Smooth muscle cell (in vitro differentiated cells): ENCODE results near the gene CITED2. TPM values are rescaled to one million over a fixed set of nuclear protein-coding genes. Genes with fewer than 3 reads are reported as not detected.

Experiments
- DNase-seq: peaks from one replicate; lab custom pipeline; 2025; ENCODE audit not compliant: unreplicated experiment; lab: John Stamatoyannopoulos, UW
- H2AFZ ChIP-seq: fragments of 200-600 bp; sonication (generic); 2 replicates; pipeline ENCODE4 v1.6.0; 2016; ENCODE audit warnings: antibody characterized with exemption, low read depth, mild to moderate bottlenecking
- H3F3A ChIP-seq: fragments of 200-600 bp; sonication (generic); 2 replicates; pipeline ENCODE4 v1.6.0; 2017; ENCODE audit warnings: antibody characterized with exemption, low read depth
- H3K27ac ChIP-seq: fragments of 200-600 bp; sonication (generic); 2 replicates; pipeline ENCODE4 v1.5.1; 2016; ENCODE audit warnings: low read depth, mild to moderate bottlenecking
- H3K27me3 ChIP-seq: fragments of 200-600 bp; sonication (generic); 2 replicates; pipeline ENCODE4 v1.6.1; 2016; ENCODE audit warnings: low read depth, mild to moderate bottlenecking
- H3K36me3 ChIP-seq: fragments of 200-600 bp; sonication (generic); 2 replicates; pipeline ENCODE4 v1.5.1; 2016; ENCODE audit warnings: low read depth
- H3K4me1 ChIP-seq: fragments of 200-600 bp; sonication (generic); 2 replicates; pipeline ENCODE4 v1.5.1; 2016; ENCODE audit warnings: low read depth
- H3K4me2 ChIP-seq: fragments of 200-600 bp; sonication (generic); 2 replicates; pipeline ENCODE4 v1.6.0; 2016; ENCODE audit warnings: mild to moderate bottlenecking
- H3K4me3 ChIP-seq: fragments of 200-600 bp; sonication (generic); 2 replicates; pipeline ENCODE4 v1.5.1; 2016; ENCODE audit warnings: mild to moderate bottlenecking
- H3K79me2 ChIP-seq: fragments of 200-600 bp; sonication (generic); 2 replicates; pipeline ENCODE4 v1.6.0; 2016; ENCODE audit warnings: low read depth, mild to moderate bottlenecking
- H3K9ac ChIP-seq: fragments of 200-600 bp; sonication (generic); 2 replicates; pipeline ENCODE4 v1.6.0; 2016; ENCODE audit warnings: low read depth
- H3K9me3 ChIP-seq: fragments of 200-600 bp; sonication (generic); replicated peaks from 2 replicates; pipeline ENCODE4 v1.5.1; 2016; ENCODE audit warnings: low read depth
- H4K20me1 ChIP-seq: fragments of 200-600 bp; sonication (generic); 2 replicates; pipeline ENCODE4 v1.6.0; 2016; ENCODE audit warnings: low read depth
- WGBS: methylation state at CpG from one replicate; pipeline ENCODE4 v1.1.7; 2016; ENCODE audit warnings: low lambda C conversion rate; 5-methylcytosine and 5-hydroxymethylcytosine counted together
- polyA plus RNA-seq: library from polyadenylated mRNA; unstranded; fragments of >200 nt; fragmentation: Nextera tagmentation; extraction: Ambion mirVana; gene quantifications from 2 replicates; pipeline ENCODE4 v1.2.1, GENCODE V29; 2016
- total RNA-seq: library from RNA; depleted of rRNA; stranded (reverse); fragments of >200 nt; gene quantifications from 2 replicates; pipeline ENCODE4 v1.2.3, GENCODE V29; 2014
- TF ChIP-seq, protein P1 (sequence below): fragments of 200-600 bp; sonication (generic); IDR thresholded peaks from 2 replicates; pipeline ENCODE4 v1.5.1; 2017; ENCODE audit warnings: borderline replicate concordance, mild to moderate bottlenecking, antibody characterized with exemption; ENCODE audit not compliant: insufficient read depth, poor library complexity, severe bottlenecking

CITED2 gene
- total and polyA plus RNA-seq, 2 experiments from 2014 or later, result 67.9 to 209 TPM

DNA sequence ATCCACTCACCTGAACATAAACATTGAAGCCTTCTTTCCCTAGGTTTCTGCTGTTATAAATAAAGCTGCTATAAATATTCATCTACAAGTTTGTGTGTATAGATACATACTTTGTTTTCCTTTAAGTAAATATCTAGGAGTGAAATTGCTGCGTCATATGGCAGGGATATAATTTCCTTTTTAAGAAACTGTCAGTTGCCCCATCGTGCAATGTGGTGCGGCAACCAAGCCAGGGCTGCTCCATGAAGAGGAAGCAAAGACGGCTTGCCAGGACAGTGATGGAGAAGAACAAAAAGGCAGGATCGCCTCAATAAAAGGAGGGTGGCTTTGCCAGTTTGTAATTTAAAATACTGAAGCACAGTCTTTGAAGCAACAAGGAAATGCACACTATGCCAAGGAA is 36.6 kb downstream of the CITED2 start:
- Histone ChIP-seq H4K20me1 (no peaks in the 10 kb centered on the region), H3K4me3 (no peak overlapping the region), H2AFZ (no peak overlapping the region), H3K4me1 (no peaks in the 10 kb centered on the region), H3K27me3 (no peaks in the 10 kb centered on the region), H3K27ac (no peak overlapping the region), H3K4me2 (no peak overlapping the region), H3K9ac (no peak overlapping the region), H3K36me3 (no peaks in the 10 kb centered on the region), H3K79me2 (no peaks in the 10 kb centered on the region), H3K9me3 (no peaks in the 10 kb centered on the region), H3F3A (no peaks in the 10 kb centered on the region)
- TF ChIP-seq, protein P1, sequence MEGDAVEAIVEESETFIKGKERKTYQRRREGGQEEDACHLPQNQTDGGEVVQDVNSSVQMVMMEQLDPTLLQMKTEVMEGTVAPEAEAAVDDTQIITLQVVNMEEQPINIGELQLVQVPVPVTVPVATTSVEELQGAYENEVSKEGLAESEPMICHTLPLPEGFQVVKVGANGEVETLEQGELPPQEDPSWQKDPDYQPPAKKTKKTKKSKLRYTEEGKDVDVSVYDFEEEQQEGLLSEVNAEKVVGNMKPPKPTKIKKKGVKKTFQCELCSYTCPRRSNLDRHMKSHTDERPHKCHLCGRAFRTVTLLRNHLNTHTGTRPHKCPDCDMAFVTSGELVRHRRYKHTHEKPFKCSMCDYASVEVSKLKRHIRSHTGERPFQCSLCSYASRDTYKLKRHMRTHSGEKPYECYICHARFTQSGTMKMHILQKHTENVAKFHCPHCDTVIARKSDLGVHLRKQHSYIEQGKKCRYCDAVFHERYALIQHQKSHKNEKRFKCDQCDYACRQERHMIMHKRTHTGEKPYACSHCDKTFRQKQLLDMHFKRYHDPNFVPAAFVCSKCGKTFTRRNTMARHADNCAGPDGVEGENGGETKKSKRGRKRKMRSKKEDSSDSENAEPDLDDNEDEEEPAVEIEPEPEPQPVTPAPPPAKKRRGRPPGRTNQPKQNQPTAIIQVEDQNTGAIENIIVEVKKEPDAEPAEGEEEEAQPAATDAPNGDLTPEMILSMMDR, result no peak
- DNase-seq, result no peak
- 87% methylated on average over 5 of the region's 5 CpGs for WGBS

- H2AFZ ChIP-seq, result no peak overlapping the region
- TF ChIP-seq, protein P1, result no peak
- WGBS, result 90% methylated on average over 2 of the region's 2 CpGs
- H3K4me2 ChIP-seq, result no peak overlapping the region
- no peak overlapping the region for H3K9ac ChIP-seq
- no peaks in the 10 kb centered on the region for H3K79me2 ChIP-seq
- no peak overlapping the region for H3K27ac ChIP-seq
- H3K36me3 ChIP-seq, result no peaks in the 10 kb centered on the region
- DNase-seq, result no peak
- no peaks in the 10 kb centered on the region for H3K9me3 ChIP-seq
- H3F3A ChIP-seq, result no peaks in the 10 kb centered on the region
- H3K27me3 ChIP-seq, result no peaks in the 10 kb centered on the region
- H3K4me1 ChIP-seq, result no peaks in the 10 kb centered on the region
- no peak overlapping the region for H3K4me3 ChIP-seq
- no peaks in the 10 kb centered on the region for H4K20me1 ChIP-seq
Measured at GRCh38 chr6:139337001-139337400, 37.4 kb downstream of the CITED2 start.

- Histone ChIP-seq H3K4me2 (no peak overlapping the region), H3K9ac (no peak overlapping the region), H3K4me1 (no peaks in the 10 kb centered on the region), H3K27ac (no peak overlapping the region), H3K27me3 (no peaks in the 10 kb centered on the region), H3F3A (no peaks in the 10 kb centered on the region), H3K79me2 (no peaks in the 10 kb centered on the region), H4K20me1 (no peaks in the 10 kb centered on the region), H3K4me3 (no peak overlapping the region), H2AFZ (no peak overlapping the region), H3K9me3 (no peaks in the 10 kb centered on the region), H3K36me3 (no peaks in the 10 kb centered on the region)
- WGBS, result 87% methylated on average over 4 of the region's 4 CpGs
- TF ChIP-seq, protein P1, result no peak
- DNase-seq, result no peak
Measured at GRCh38 chr6:139336488-139336887, 38.0 kb downstream of the CITED2 start.

DNA sequence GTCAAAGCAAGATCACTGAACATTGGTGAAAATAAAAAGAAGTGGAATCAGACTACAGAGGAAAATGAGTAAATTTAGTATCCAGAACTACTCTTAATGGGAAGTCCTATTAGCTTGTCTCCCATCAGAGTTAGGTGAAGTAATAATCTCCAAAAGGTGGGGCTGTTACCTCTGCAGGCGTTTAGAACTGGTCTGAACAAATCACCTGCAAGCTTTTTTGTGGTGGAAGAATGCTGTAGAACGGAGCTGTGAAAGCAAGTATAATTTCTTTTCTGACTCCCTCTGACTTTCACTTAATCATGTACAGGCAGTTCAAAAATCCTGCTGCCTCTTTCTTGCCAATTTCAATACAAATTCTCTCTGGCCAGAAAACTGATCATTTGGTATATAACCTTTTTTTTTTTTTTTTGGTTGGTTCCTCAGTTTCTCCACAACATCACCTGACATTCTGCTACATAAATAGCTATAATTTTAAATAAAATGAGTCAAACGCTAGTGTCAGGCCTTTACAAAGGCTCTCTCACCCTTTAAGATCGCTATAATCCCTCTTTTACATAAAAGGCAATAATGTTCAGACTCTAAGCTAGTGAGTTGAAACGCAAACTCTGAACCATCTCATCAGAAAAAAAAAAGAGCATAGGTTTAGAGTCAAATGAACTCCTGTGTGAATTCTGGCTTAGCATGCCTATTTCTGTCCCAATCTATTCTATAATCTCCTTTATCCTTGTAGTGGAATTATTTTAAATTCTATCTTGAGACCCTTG is 38.8 kb downstream of the CITED2 start:
- TF ChIP-seq, protein P1, result no peak
- 85% methylated on average over 5 of the region's 5 CpGs for WGBS
- Histone ChIP-seq H3K27ac (peak overlapping the region; percentile 46), H3K4me2 (no peak overlapping the region), H4K20me1 (no peaks in the 10 kb centered on the region), H3F3A (no peaks in the 10 kb centered on the region), H3K4me3 (no peak overlapping the region), H3K9ac (no peak overlapping the region), H3K79me2 (no peaks in the 10 kb centered on the region), H3K9me3 (no peaks in the 10 kb centered on the region), H3K36me3 (no peaks in the 10 kb centered on the region), H3K4me1 (no peaks in the 10 kb centered on the region), H3K27me3 (no peaks in the 10 kb centered on the region), H2AFZ (peak overlapping the region; percentile 32)
- no peak for DNase-seq
